ENCODE results near the gene MAPT. TPM values are rescaled to one million over a fixed set of nuclear protein-coding genes. Genes with fewer than 3 reads are reported as not detected.
A peak's percentile ranks its signal among the peaks of the same experiment; 100 is the strongest.

The MAPT gene
- total RNA-seq, 1 donor from 2014 or later = 2.9 TPM

DNA sequence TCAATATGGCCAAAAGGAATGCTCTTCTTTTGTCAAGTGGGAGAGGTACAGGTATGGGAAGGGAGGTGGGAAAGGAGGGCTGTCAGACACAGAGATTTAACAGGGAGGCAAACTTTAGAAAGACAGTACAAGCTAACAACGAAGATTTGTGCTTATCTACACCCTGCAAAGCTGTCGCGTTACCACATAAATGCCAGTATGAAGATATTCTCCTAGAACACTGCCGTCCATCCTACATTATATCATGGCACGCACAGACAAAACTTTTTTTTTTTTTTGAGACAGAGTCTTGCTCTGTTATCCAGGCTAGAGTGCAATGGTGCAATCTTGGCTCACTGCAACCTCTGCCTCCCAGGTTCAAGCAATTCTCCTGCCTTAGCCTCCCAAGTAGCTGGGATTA, 155.3 kb downstream of the MAPT start:
- H3K27me3 Mint-ChIP-seq (ENCODE audit: low read depth) = no peaks in the 10 kb centered on the region
- DNase-seq (ENCODE audit: low spot score) = no peak
- no peak overlapping the region for H3K27ac Mint-ChIP-seq (ENCODE audit: unreplicated experiment)
- no peaks in the 10 kb centered on the region for H3K9me3 Mint-ChIP-seq (ENCODE audit: low read depth)
- TF ChIP-seq, protein P1, sequence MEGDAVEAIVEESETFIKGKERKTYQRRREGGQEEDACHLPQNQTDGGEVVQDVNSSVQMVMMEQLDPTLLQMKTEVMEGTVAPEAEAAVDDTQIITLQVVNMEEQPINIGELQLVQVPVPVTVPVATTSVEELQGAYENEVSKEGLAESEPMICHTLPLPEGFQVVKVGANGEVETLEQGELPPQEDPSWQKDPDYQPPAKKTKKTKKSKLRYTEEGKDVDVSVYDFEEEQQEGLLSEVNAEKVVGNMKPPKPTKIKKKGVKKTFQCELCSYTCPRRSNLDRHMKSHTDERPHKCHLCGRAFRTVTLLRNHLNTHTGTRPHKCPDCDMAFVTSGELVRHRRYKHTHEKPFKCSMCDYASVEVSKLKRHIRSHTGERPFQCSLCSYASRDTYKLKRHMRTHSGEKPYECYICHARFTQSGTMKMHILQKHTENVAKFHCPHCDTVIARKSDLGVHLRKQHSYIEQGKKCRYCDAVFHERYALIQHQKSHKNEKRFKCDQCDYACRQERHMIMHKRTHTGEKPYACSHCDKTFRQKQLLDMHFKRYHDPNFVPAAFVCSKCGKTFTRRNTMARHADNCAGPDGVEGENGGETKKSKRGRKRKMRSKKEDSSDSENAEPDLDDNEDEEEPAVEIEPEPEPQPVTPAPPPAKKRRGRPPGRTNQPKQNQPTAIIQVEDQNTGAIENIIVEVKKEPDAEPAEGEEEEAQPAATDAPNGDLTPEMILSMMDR (IDR thresholded peaks at IDR 0.05) = no peak
- H3K4me1 Mint-ChIP-seq (ENCODE audit: low read depth) = peaks cover 21% of the 10 kb centered on the region
- H3K36me3 Mint-ChIP-seq (ENCODE audit: low read depth) = peaks cover 36% of the 10 kb centered on the region
- no peak overlapping the region for H3K4me3 Mint-ChIP-seq (ENCODE audit: unreplicated experiment)

DNA sequence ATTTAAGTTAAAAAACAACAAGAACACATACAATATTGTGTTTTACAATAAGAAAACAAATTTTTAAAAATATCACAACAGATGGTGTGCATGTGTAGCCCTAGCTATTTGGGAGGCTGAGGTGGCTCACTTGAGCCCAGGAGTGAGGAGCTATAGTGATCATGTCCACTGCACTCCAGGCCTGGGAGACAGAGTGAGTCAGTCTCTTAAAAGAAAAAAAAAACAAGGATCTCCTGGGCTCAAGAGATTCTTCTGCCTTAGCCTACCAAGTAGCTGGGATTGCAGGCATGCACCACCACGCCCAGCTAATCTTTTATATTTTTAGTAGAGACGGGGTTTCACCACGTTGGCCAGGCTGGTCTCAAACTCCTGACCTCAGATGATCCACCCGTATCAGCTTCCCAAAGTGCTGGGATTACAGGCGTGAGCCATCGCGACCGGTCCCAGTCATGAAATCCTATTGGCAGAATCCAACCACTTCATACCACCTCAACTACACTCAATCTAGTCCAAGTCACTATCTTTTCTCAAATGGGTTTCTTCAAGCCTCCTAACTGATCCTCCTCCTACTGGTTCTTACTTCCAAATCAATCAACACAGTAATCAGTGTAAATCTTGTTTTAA, 159.7 kb downstream of the MAPT start:
- H3K4me3 Mint-ChIP-seq (ENCODE audit: unreplicated experiment) = no peak overlapping the region
- H3K4me1 Mint-ChIP-seq (ENCODE audit: low read depth) = peaks cover 28% of the 10 kb centered on the region
- H3K27ac Mint-ChIP-seq (ENCODE audit: unreplicated experiment) = peak overlapping the region; percentile 77
- TF ChIP-seq, protein P1 (IDR thresholded peaks at IDR 0.05) = no peak
- no peaks in the 10 kb centered on the region for H3K9me3 Mint-ChIP-seq (ENCODE audit: low read depth)
- no peaks in the 10 kb centered on the region for H3K27me3 Mint-ChIP-seq (ENCODE audit: low read depth)
- no peak for DNase-seq (ENCODE audit: low spot score)
- peaks cover 24% of the 10 kb centered on the region for H3K36me3 Mint-ChIP-seq (ENCODE audit: low read depth)

DNA sequence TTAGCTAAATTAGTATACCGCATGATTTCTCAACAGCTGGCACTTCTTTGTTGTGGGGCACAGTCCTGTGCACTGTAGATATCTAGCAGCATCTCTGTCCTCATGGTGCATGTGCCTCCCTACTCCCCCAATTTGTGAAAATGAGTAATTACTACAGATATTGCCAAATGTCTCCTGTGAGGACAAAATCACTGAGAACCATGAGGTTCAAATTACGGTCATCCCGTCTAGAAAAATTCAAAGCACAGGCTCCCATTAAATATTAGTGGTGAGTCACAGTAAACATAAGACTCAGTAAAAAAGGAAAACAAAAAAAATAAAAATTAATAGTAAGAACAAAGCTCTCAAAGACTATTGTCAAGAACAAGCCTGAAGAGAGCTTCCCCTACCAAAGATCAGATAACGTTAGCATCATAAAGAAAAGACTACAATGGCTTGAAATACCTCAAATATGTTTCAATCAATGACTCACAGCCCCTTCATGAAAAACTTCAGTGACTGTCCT, 162.5 kb downstream of the MAPT start:
- H3K4me1 Mint-ChIP-seq (ENCODE audit: low read depth) = peaks cover 30% of the 10 kb centered on the region
- peaks cover 16% of the 10 kb centered on the region for H3K36me3 Mint-ChIP-seq (ENCODE audit: low read depth)
- TF ChIP-seq, protein P1 (IDR thresholded peaks at IDR 0.05) = no peak
- DNase-seq (ENCODE audit: low spot score) = no peak
- H3K27ac Mint-ChIP-seq (ENCODE audit: unreplicated experiment) = peak overlapping the region; percentile 52
- H3K27me3 Mint-ChIP-seq (ENCODE audit: low read depth) = no peaks in the 10 kb centered on the region
- no peak overlapping the region for H3K4me3 Mint-ChIP-seq (ENCODE audit: unreplicated experiment)
- no peaks in the 10 kb centered on the region for H3K9me3 Mint-ChIP-seq (ENCODE audit: low read depth)

DNA sequence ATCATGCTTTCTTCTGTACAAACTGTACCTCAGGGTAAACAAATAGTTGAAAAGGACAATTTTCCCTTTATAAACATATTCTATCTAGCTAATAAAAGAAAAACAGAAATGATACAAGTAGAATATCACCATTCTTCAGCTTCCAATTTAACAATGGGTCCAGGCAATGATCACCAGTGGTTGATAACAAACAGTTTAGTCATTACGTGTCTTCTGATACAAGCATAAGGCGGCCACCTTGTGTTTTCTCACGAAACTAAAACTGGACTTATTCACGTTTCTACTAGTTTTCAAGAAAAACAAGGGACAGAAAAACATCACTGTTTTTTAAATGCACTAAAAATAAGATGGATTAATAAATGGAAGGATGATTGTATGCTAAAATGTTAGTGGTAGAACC, 163.0 kb downstream of the MAPT start:
- Mint-ChIP-seq H3K4me1 (ENCODE audit: low read depth) (peaks cover 29% of the 10 kb centered on the region), H3K27ac (ENCODE audit: unreplicated experiment) (no peak overlapping the region), H3K4me3 (ENCODE audit: unreplicated experiment) (no peak overlapping the region), H3K9me3 (ENCODE audit: low read depth) (no peaks in the 10 kb centered on the region), H3K36me3 (ENCODE audit: low read depth) (peaks cover 16% of the 10 kb centered on the region), H3K27me3 (ENCODE audit: low read depth) (no peaks in the 10 kb centered on the region)
- TF ChIP-seq, protein P1 (IDR thresholded peaks at IDR 0.05) = no peak
- no peak for DNase-seq (ENCODE audit: low spot score)

DNA sequence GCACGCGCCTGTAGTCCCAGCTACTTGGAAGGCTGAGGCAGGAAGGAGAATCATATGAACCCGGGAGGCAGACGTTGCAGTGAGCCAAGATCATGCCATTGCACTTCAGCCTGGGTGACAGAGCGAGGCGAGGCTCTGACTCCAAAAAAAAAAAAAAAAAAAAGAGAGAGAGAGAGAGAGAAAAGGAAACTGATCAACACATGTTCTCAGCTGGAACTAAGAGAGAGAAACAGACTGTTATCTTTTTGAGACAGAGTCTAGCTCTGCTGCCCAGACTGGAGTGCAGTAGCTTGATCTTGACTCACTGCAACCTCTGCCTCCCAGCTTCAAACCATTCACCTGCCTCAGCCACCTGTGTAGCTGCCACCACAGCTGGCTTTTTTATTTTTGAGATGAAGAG, 165.1 kb downstream of the MAPT start:
- Mint-ChIP-seq H3K4me1 (ENCODE audit: low read depth) (peaks cover 41% of the 10 kb centered on the region), H3K4me3 (ENCODE audit: unreplicated experiment) (no peak overlapping the region), H3K36me3 (ENCODE audit: low read depth) (peaks cover 13% of the 10 kb centered on the region), H3K27me3 (ENCODE audit: low read depth) (no peaks in the 10 kb centered on the region), H3K9me3 (ENCODE audit: low read depth) (no peaks in the 10 kb centered on the region), H3K27ac (ENCODE audit: unreplicated experiment) (peak overlapping the region; percentile 17)
- DNase-seq (ENCODE audit: low spot score) = no peak
- TF ChIP-seq, protein P1 (IDR thresholded peaks at IDR 0.05) = no peak

All from chondrocyte (in vitro differentiated cells).